NCI-H187 treated with DMSO at 0.1 percent for 48 hours (cell line): ENCODE measurements around the gene ELK3.

Experiments used
- DNase-seq: peaks from one replicate; lab custom pipeline; 2025; lab: John Stamatoyannopoulos, UW

Gene ELK3

DNA sequence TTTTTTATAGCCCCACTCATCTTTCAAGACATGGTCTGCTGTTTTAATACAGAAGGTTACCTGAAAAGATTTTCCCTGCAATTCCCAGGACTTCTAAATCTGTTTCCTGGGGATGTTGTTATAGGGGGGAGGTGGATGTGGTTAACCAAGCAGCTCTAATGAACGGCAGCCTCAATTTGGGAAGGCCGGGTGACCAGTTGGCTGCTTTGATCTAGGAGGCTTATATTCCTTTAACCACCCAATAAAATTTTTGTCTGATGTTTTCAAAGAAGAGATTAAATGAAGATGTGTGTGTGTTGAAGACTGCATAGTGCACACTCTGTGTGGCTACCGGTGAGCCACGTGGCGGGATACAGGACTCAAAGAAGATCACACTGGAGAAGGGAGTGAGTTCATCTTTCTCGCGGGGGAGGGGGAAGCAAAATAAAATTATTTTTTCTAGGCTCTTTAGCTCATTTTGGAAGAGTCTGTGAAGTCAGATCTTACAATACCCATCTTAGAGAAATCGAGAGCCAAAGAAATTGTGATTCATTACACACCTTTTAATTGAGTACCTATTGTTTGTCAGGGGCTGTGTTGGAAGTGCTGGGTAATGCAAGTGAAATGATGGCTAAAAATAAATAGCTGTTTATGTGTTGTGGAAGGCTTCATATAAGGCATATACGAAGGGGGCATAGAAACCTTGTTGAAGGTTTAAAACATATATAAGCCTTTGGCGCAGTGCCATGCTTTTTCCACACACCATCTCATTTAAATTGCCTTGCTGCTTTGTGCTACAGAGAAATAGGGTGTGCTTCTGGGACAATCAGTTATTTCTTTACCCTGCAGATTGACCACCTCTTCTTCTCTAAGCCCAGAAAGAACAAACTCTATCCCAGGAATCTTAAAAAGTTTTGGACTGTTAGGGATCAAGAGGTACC is 18.5 kb downstream of the ELK3 start:
- no peak for DNase-seq

DNA sequence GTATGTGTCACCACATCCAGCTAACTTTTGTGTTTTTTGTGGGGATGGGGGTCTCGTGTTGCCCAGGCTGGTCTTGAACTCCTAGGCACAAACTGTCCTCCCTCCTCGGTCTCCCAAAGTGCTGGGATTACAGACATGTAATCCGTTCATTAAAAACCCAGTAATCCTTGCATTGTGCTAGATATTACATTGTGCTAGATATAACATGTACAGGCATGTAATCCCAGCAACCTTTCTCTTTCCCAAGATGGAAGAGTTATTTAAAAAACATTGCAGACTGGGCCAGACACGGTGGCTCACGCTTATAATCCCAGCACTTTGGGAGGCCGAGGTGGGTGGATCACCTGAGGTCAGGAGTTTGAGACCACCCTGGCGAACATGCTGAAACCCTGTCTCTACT is 19.7 kb downstream of the ELK3 start:
- no peak for DNase-seq

DNA sequence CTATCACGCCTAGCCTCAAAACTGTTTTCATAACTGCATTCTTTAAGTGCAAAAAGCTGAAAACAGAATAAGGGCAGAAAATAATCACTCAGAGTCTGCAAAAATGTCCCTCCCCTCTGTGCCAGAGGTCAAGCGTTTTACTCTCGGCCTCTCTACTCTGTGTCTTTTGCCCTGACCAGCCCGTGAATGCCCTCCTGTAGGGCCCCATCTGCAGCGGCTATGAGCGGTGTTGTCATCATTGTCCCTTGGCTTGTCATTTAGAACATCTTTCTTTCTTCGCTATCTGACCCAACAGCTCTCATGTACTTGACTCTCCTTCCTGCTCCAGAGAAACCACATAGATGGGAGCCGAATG is 21.7 kb downstream of the ELK3 start:
- DNase-seq = no peak

DNA sequence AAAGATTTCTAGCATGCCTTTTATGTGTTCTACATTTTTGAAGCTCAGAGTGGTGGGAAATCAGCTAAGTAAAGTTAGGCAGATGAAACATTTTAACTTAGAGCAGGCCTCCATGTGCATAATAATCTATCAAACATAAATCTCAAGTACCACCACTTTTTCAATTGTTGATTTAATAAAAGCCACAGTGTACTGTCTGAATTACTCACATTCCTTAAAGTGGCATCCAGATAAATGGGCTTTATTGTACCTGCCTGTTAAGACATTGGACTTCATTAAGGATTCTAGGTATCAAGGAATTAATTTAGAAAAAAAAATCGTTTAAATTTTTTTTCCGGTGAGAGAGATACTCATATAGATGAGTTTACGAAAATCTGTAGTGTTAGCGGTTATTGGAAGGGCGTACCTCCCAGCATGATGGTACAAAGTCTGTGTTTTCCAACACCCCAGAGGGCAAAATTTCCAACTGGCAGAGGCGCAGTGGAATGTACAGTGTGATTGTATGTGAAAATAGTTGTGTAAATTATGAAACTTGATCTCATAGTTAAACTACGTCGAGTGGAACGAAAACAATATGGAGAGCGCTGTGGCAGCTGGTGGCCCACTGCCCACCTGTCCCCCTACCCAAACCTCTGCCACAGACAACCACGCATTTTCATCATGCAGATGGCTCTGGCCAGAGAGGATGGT is 25.0 kb downstream of the ELK3 start:
- DNase-seq = no peak

DNA sequence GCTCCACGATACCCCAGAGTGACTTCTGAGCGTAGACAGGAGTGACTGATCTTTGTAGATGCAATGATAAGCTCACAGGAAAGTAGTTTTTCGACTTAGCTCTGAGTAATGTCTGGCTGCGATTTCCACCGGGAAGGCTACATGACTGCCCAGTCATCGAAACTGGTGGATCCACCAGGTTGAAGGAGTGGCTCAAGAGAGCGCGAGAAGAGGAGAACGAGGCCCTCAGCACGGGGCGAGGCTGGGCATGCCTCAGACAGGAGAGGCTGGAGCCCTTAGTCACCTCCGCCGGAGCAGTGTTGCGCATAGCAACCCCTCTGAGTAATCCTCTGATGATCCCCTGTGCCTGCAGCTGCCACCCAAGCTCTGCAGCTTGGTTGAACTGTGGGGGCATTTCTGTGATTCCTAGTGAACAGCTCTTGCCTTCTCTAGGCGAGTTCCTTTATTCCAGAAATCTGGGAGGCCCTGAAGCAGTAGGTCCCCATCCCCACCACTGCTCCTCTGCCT is 25.6 kb downstream of the ELK3 start:
- peak; percentile 58 for DNase-seq

DNA sequence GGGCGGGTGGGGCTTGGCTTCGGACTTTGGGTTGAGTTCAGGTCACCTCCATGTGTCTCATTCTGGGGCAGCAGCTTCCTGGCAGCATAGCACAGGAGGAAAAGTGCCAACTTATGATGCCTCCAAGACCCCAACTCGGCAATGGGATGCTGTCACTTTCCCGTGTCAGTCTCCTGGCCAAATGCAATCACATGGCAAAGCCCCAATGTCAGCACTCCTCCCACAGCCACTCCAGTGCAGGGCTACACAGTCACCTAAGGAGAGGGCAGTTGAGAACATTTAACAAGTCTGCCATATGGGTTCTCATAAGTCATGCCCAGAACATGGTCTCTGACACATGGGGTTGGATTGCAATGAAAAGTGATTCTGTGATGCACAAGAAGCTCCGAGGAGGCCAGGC is 26.7 kb downstream of the ELK3 start:
- no peak for DNase-seq

DNA sequence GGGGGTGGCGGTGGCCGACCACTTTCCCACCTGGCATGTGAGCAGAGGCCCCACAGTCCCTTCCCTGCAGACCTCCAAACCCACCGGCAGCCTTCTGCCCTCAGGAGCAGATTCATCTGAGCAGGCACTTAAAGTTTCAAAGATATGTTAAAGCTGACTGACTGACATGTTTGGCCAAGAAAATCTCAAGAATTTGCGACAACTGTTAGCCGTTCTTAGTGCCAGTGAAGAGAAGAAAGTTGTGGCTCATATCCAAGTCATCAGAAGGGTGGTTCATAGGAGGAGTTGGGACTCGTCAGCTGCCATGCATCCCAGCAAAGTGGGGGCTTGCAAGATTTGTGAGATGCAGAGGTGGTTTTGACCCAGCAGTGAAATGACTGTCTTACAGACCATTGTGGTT is 27.2 kb downstream of the ELK3 start:
- no peak for DNase-seq

DNA sequence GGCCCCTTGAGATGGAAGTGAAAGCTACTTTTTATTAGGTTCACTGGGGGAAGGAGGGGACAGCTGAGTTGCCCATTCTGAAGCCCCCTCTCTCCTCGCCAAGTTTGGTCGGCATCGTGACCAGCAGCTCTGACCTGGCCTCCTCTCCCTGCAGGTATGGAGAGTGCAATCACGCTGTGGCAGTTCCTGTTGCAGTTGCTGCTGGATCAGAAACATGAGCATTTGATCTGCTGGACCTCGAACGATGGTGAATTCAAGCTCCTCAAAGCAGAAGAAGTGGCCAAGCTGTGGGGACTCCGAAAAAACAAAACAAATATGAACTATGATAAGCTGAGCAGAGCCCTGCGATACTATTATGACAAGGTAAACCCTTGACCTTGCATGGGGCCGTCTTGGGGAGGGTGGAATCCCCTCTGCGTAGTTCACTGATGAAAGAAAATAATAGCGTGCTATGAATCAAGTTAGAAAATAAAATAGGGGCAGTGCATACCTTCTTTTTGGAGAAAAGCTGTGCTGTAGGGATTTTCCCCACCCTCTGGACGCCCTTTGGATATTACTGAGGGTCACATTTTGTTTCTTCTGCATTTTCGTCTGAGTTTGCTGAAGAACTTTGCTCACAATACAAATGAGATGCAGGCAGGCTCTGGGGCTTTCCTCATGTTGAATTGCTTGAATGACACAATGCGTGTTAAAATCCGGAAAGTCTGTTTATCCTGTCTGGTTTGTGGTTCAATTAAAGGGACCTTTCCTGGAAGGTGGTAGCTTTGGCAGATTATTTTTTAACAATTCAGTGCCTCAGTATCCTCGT is 29.4 kb downstream of the ELK3 start:
- DNase-seq = no peak

DNA sequence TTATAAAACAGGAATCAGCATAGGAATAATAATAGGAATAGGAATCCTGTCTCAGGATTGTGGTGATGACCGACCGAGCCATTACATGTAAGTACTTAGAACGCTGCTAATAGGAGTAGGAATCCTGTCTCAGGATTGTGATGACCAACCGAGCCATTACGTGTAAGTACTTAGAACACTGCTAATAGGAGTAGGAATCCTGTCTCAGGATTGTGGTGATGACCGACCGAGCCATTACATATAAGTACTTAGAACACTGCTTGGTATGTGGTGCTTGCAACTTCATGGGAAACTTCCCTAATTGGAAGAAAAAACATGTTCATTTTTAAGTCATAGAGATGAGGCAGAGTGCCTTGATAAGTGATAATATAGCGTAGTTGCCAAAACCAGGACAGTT is 30.0 kb downstream of the ELK3 start:
- no peak for DNase-seq

DNA sequence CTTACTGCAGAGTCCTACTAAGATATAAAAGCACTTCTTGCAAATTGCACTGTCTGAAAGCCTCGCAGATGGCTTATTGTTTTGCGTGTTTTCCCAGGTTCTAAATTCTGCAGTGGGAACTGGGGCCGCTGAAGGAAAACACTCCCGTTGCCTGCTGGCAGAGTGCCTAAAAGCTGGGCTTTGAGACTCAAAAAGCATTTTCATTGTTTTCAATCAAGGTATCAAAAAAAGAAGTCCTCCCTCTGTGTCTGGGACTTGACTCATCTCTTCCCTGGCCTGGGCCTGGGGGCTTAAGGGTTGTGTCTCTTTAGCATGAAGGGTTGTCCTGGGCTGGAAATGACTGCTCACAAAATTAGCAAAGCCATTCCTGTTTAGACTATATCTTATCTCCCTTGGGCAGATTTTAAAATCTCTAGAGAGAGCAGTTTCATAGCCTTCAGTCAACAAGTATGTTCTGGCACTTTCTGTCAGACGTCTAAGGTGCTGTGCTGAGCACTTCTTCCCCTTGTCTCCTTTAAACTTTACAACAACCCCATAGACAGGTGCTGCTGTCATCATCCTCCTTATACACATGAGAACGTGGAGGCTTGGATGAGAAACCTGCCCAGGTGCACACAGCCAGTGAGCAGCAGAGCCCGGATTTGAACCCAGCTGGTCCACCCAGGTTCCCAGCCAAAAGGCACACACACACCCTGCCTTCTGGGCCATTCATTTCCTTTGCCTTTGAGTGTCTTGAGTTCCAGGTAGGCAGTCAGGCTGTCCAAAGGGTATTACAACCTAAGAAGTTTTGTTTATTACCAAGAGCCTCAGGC is 31.1 kb downstream of the ELK3 start:
- no peak for DNase-seq

DNA sequence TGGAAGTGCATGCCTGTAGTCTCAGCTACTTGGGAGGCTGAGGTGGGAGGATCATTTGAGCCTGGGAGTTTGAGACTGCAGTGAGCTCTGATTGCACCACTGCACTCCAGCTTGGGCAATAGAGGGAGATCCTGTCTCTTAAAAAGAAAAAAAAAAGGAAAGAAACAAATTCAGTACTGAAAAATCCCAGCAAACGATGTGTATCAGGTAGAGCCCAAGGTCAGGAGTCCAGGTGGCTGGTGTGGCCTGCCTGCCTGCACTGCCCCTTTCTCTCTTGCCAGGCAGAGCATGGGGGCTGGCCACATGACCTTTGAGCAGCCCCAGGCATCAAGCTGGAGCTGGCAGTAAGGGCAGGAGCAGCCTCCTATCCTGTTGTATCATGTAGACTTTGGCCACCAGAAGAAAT is 31.8 kb downstream of the ELK3 start:
- no peak for DNase-seq

DNA sequence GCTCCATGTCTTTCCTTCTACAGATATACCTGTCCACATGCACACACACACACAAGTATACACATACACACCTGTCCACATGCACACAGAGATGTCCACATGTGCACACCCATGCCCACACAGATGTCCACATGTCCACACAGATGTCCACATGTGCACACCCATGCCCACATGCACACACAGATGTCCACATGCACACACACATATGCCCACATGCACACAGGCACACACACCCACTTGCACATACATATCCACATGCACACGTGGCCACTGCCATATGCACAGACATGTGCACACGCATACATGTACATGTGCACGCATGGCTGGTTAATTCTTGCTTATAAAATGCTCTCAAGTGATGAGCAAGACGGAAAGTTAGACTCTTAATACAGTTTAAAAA is 32.2 kb downstream of the ELK3 start:
- DNase-seq = no peak

DNA sequence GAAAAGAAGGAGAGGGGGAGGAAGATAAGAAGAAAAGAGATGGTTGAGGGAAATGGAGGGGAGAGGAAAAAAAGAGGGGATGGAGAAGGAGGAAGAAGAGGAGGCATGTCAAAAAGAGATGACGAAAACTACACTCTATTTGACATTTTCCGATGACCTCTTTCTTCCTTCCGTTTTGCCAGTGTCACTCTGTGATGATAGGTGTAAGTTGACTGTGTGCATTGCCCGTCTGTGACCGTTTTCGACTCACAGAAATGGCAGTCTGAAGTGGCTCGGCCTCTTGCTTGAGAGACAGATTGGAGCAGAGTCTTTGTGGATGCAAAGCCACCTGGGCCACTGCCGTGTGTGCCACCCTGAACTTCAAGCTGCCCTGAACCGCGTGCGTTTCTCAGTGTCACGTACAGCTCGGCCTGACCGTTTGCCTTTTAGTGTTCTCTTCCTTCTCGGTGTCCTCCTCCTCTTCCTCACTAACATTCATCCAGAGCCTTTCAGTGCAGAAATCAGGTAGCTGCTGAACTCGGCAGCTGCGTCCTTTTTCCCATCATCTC is 32.7 kb downstream of the ELK3 start:
- DNase-seq = no peak

DNA sequence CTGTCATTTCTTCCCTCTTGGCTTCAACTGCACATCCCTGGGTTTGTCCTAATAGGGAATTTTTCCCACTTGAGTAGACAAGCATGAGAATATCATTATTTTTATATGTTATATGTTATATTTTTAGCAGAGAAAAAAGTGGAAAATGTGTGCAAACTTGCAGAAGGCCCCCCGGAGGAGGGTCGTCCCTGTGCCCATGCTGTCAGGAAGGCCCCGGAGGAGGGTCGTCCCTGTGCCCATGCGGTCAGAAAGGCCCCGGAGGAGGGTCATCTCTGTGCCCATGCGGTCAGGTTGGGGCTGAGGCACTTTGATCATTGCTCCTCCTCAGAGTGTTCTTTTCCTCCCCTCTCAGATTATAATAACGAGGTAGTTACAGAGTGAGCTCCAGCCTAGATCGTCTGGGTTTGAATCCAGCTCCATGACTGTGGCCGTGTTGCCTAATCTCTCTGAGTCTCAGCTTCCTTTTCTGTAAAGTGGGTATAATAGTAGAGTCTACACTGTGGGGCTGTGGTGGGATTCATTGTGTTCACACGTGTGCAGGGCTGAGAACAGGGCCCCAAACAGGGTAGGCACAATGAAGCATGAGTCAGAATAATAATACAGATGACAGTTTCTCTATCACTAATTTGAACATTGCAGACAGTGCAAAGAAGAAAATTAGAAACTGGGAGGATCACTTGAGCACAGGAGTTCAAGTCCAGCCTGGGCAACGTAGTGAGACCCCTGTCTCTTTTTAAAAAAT is 33.4 kb downstream of the ELK3 start:
- DNase-seq = no peak

DNA sequence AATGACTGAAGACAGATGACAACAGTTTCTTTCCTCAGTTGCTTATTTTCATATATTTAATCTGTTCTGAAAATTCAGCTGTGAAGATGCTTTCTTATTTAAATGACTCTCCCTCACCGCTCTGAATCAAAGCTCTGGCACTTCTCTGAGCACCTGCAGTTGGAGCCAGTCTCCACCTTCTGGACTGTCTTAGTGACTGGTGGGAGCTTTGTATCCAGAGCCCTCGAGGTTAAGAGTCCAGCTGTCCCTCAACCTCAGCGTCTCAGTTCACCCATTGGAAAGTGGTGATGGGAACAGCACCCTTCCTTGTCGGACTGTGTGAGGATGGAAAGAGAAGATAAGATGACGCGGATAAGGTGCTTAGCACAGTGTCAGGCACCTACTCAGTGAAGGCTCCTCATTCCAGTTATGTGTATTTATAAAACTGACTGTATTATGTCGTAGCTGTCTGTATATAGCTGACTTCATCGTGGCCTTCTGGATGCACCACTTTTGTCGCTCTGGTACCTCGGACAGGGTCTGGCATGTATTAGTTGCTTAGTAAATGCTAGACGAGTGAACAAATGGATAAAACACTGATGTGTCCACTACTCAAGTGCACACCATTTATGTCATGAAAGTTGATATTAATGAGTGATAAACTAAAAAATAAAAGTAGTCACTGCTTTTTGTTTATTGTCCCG is 34.5 kb downstream of the ELK3 start:
- DNase-seq = no peak

DNA sequence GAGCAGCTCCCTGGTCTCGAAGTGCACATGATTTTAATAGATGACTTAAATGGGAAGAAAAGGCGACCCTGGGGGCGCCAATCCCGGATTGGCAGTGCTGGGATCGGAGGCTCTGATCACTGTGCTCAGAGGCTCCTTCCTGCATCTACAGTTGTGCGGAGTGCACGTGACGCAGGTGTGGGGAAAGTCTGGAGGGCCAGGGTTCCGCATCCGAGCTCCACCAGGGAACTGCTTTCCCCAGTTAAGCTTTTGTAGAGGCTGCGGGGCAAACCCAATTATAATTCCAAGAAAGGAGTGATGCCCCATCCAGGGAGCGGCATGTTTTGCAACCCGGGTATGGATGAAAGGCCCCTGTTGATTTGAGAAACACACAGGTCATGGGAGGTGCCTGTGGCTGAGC is 36.5 kb downstream of the ELK3 start:
- no peak for DNase-seq

DNA sequence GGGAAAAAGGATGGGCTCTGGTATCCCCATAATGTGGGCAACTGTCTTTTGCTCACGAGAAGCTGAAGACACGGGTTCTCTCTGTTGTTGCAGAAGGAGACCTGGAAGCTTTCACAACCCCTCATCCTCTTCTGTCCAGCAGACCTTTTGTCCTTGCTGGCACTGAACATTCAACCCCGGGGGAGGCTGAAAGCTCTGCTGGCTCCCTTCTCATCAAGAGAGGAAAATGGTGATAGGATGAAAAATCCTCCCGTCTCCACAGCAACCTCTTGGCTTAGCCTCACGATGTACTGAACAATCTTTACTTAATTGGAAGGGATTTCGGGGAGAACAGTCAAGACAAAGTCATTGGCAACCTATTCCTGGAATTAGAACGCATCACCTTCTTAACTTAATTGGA is 39.0 kb downstream of the ELK3 start:
- DNase-seq = no peak

DNA sequence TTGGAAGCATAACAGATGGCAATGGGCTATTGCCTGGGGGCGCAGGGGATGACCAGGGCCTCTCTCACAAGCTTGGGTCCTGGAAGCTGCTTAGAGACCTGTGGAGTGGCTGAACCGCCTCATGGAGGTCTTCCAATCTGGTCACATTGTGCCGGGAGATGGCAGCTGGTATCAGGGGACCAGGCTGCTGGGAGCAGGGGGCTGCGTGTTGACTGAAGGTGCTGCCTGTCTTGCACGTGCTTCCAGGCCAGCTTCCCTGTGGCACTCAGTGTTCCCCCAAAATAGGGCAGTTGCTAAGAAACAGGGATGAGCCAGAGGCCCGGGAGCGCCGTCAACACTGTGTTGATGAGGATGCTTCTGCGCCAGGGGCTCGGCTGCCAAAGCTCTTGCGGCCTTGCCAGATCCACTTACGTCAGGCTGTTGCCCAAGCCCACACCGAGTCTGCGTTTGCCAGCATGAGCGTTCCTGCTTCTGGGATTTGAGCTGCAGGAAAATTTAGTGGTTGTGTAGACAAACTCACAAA is 39.8 kb downstream of the ELK3 start:
- DNase-seq = no peak

DNA sequence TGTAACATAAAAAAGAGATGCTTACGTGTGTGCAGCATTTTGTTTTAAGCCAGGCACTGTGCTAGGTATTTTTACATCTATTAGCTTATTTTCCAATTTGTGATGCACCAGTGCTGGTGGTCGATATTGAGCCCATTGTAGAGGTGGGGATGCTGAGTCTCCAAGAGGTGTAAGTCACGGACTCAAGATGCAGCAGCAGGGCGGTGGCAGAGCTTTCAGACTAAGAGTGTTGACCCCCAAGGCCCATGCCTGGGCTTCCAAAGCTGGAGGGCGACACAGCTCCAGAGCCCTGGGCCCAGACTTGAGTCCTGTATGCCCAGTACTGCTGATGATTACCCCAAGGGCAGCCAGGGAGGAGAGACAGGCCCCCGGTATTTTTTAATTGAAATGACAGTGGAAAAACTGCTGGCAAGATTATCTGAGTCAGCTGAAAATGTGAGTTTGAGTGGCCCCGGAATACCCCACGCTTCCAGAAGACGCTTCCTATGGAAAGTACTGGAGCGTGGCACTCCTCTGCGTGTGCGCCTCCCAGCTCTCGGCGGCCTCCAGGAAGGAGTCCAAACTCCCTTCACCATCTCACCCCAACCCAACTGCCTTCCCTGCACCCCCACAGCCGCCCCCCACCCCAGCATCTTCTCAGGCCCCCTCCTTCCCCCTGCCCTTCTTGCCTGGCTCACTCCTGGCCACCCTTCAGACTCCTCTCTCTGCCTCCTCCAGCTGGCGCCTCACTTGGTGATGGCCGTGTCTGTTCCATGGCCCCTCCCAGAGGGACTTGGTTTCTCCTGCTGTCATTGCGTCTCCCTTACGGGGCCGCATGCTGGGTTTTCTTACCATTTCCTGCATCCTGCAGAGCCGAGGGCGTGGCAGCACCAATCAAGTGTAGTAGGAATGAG is 40.7 kb downstream of the ELK3 start:
- DNase-seq = no peak
